ENCODE measurements around the gene SMOC2.

DNA sequence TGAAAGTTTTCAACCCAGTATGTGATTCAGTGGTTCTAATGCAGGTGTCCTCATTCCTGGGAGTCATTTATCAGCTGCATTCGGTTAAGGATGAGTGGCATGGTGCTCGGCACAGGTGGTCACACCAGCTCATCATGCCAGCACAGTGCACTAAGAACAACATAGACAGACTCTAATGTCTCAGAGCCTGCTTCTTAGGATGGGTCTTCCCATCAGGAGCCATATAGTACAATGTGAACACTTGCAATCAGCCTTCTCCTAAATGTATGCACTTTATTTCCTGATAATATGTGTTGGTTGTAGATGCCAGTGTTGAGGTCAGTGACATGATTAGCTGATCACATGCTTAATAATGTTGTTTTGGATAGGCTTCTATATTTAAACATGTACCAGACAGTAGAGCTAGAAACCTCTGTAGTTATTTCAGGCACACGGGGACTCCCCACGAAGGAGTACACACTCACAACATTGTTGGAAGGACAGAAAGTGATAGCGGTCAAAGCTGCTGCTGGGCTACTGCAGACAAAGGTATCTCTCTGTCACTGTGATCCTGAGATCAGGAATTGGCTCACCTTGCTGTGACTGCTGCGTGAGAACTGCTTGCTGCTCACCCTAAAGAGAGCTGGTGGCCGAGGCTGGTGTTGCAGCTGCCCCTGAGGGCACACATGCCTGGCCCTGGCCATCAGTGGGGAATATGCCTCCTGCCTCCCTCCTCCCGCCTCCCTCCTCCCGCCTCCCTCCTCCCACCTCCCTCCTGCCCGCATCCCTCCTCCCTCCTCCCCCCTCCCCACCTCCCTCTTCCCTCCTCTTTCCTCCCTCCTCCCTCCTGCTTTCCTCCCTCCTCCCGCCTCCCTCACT, 195.4 kb downstream of the SMOC2 start:
- TF ChIP-seq, protein P1, sequence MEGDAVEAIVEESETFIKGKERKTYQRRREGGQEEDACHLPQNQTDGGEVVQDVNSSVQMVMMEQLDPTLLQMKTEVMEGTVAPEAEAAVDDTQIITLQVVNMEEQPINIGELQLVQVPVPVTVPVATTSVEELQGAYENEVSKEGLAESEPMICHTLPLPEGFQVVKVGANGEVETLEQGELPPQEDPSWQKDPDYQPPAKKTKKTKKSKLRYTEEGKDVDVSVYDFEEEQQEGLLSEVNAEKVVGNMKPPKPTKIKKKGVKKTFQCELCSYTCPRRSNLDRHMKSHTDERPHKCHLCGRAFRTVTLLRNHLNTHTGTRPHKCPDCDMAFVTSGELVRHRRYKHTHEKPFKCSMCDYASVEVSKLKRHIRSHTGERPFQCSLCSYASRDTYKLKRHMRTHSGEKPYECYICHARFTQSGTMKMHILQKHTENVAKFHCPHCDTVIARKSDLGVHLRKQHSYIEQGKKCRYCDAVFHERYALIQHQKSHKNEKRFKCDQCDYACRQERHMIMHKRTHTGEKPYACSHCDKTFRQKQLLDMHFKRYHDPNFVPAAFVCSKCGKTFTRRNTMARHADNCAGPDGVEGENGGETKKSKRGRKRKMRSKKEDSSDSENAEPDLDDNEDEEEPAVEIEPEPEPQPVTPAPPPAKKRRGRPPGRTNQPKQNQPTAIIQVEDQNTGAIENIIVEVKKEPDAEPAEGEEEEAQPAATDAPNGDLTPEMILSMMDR (conservative IDR thresholded peaks at IDR 0.05; ENCODE audit: low read depth, low read length) = no peak
- TF ChIP-seq SMC3 (IDR thresholded peaks at IDR 0.05; ENCODE audit: low read depth, low read length) = no peak
- TF ChIP-seq, protein P2, sequence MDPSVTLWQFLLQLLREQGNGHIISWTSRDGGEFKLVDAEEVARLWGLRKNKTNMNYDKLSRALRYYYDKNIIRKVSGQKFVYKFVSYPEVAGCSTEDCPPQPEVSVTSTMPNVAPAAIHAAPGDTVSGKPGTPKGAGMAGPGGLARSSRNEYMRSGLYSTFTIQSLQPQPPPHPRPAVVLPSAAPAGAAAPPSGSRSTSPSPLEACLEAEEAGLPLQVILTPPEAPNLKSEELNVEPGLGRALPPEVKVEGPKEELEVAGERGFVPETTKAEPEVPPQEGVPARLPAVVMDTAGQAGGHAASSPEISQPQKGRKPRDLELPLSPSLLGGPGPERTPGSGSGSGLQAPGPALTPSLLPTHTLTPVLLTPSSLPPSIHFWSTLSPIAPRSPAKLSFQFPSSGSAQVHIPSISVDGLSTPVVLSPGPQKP (IDR thresholded peaks at IDR 0.05; ENCODE audit: borderline replicate concordance, low read depth, low read length) = no peak
- TF ChIP-seq POLR2A (IDR thresholded peaks at IDR 0.05; ENCODE audit: low read depth, low read length) = no peak
- TF ChIP-seq, protein P3, sequence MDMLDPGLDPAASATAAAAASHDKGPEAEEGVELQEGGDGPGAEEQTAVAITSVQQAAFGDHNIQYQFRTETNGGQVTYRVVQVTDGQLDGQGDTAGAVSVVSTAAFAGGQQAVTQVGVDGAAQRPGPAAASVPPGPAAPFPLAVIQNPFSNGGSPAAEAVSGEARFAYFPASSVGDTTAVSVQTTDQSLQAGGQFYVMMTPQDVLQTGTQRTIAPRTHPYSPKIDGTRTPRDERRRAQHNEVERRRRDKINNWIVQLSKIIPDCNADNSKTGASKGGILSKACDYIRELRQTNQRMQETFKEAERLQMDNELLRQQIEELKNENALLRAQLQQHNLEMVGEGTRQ (IDR thresholded peaks at IDR 0.05; ENCODE audit: low read depth, low read length) = no peak
- no peak for TF ChIP-seq RFX5 (IDR thresholded peaks at IDR 0.05; ENCODE audit: low read depth, low read length)
- TF ChIP-seq MXI1 (IDR thresholded peaks at IDR 0.05; ENCODE audit: borderline replicate concordance, low read depth, low read length) = no peak
- no peak for TF ChIP-seq RAD21 (IDR thresholded peaks at IDR 0.05; ENCODE audit: low read length)
- TF ChIP-seq CEBPB (IDR thresholded peaks at IDR 0.05; ENCODE audit: low read depth, low read length) = no peak
- no peak for TF ChIP-seq RCOR1 (IDR thresholded peaks at IDR 0.05; ENCODE audit: insufficient replicate concordance, low read length)
- TF ChIP-seq CHD1 (IDR thresholded peaks at IDR 0.05; ENCODE audit: low read depth, low read length) = no peak
- TF ChIP-seq BHLHE40 (IDR thresholded peaks at IDR 0.05; ENCODE audit: low read depth, low read length) = no peak
- TF ChIP-seq MAFK (IDR thresholded peaks at IDR 0.05; ENCODE audit: low read depth, low read length) = no peak

Measured in IMR-90 (cell line).